RWPE2 (cell line): Measurements from ENCODE around the gene GRK5.

Source experiments
- ATAC-seq: fragments of 200-7000 bp; cut with Tn5 transposase; 3 replicates; pipeline ENCODE4 v1.9.1; 2021; ENCODE audit warnings: low read depth
- DNase-seq: peaks from one replicate; pipeline ENCODE4 v3.0.0-alpha.2; 2020; ENCODE audit warnings: low spot score
- H3K27ac ChIP-seq: fragments of 450-650 bp; 2 replicates; pipeline ENCODE4 v1.5.1; 2017; ENCODE audit warnings: mild to moderate bottlenecking; ENCODE audit not compliant: poor library complexity, severe bottlenecking
- H3K27me3 ChIP-seq: fragments of 250-450 bp; sonication (Bioruptor Pico); 2 replicates; pipeline ENCODE4 v1.5.1; 2021; ENCODE audit warnings: mild to moderate bottlenecking, moderate library complexity; ENCODE audit not compliant: insufficient read depth, poor library complexity, severe bottlenecking
- H3K36me3 ChIP-seq: fragments of 250-450 bp; sonication (Bioruptor Pico); 2 replicates; pipeline ENCODE4 v1.5.1; 2020; ENCODE audit warnings: low read depth, mild to moderate bottlenecking, moderate library complexity
- H3K4me1 ChIP-seq: fragments of 250-450 bp; sonication (Bioruptor Pico); 2 replicates; pipeline ENCODE4 v1.5.1; 2021; ENCODE audit warnings: mild to moderate bottlenecking, moderate library complexity; ENCODE audit not compliant: insufficient read depth, poor library complexity, severe bottlenecking
- H3K4me3 ChIP-seq: fragments of 250-450 bp; sonication (Bioruptor Pico); 2 replicates; pipeline ENCODE4 v1.5.1; 2021; ENCODE audit warnings: mild to moderate bottlenecking, moderate library complexity; ENCODE audit not compliant: severe bottlenecking
- H3K9me3 ChIP-seq: fragments of 250-450 bp; sonication (Bioruptor Pico); 2 replicates; pipeline ENCODE4 v1.5.1; 2021; ENCODE audit warnings: mild to moderate bottlenecking, moderate library complexity; ENCODE audit not compliant: severe bottlenecking
- TF ChIP-seq, protein P1 (sequence below): fragments of 450-650 bp; IDR thresholded peaks from one replicate; pipeline ENCODE4 v1.5.1; 2017; ENCODE audit warnings: mild to moderate bottlenecking, moderate library complexity; ENCODE audit not compliant: poor library complexity, severe bottlenecking

GRK5 gene

DNA sequence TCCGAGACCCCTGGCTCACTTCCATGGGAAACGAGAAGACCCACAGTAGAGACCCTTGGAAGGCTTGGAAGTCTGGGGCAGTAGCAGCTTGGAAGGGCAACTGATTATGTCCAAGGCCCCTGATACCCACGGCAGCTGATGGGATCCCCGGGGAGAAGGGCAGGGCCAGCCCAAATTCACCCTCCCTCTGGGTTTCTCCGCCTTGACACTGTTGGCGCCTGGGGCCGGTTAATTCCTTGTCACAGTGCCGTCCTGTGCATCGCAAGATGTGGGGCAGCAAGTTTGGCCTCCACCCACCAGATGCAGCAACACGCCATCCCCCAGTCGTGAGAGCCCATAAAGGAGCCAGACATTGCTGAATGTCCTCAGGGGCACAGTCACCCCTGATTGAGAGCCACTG lies 245.9 kb downstream of the GRK5 start:
- Histone ChIP-seq H3K27me3 (no peaks in the 10 kb centered on the region), H3K4me1 (no peaks in the 10 kb centered on the region), H3K27ac (no peak overlapping the region), H3K9me3 (no peaks in the 10 kb centered on the region), H3K36me3 (no peaks in the 10 kb centered on the region), H3K4me3 (no peak overlapping the region)
- DNase-seq (no peak), ATAC-seq (no peak)
- TF ChIP-seq, protein P1, sequence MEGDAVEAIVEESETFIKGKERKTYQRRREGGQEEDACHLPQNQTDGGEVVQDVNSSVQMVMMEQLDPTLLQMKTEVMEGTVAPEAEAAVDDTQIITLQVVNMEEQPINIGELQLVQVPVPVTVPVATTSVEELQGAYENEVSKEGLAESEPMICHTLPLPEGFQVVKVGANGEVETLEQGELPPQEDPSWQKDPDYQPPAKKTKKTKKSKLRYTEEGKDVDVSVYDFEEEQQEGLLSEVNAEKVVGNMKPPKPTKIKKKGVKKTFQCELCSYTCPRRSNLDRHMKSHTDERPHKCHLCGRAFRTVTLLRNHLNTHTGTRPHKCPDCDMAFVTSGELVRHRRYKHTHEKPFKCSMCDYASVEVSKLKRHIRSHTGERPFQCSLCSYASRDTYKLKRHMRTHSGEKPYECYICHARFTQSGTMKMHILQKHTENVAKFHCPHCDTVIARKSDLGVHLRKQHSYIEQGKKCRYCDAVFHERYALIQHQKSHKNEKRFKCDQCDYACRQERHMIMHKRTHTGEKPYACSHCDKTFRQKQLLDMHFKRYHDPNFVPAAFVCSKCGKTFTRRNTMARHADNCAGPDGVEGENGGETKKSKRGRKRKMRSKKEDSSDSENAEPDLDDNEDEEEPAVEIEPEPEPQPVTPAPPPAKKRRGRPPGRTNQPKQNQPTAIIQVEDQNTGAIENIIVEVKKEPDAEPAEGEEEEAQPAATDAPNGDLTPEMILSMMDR, result no peak

DNA sequence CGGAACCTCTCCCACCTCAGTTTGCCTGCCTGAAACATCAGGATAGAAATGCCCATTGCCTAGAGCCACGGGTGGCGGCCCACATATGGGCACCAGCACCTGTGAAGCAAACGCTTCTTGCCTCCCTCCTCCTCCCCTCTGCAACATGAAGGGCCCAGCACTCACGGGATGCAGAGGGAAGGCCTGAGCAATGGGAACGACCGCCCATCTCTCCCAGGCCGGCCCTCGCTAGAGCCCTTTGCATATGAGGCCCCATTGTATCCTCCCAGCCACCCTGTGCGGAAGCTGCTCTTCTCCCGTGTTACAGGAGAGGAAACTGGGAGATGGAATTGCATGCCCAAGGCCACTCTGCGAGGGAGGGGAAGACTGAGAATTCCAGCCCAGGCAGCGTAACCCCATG lies 246.9 kb downstream of the GRK5 start:
- Histone ChIP-seq H3K4me1 (no peaks in the 10 kb centered on the region), H3K9me3 (no peaks in the 10 kb centered on the region), H3K4me3 (no peak overlapping the region), H3K36me3 (no peaks in the 10 kb centered on the region), H3K27me3 (no peaks in the 10 kb centered on the region), H3K27ac (no peak overlapping the region)
- ATAC-seq (no peak), DNase-seq (no peak)
- TF ChIP-seq, protein P1, result no peak

DNA sequence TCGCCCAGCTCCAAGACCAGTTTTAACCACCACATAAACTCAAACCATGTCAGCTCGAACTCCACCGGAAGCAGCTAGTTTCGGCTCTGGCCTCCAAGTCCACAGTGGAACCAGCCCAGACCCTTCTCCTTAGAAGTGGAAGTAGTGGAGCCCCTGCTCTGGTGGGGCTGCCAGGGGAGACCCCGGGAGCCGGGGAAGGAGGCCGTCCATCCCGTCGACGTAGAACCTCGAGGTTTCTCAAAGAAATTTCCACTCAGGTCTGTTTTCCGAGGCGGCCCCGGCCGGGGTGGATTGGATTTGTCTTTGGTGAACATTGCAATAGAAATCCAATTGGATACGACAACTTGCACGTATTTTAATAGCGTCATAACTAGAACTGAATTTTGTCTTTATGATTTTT lies 247.6 kb downstream of the GRK5 start:
- Histone ChIP-seq H3K27me3 (no peaks in the 10 kb centered on the region), H3K36me3 (no peaks in the 10 kb centered on the region), H3K4me3 (no peak overlapping the region), H3K27ac (no peak overlapping the region), H3K4me1 (no peaks in the 10 kb centered on the region), H3K9me3 (no peaks in the 10 kb centered on the region)
- no peak for ATAC-seq
- no peak for DNase-seq
- TF ChIP-seq, protein P1, result no peak

DNA sequence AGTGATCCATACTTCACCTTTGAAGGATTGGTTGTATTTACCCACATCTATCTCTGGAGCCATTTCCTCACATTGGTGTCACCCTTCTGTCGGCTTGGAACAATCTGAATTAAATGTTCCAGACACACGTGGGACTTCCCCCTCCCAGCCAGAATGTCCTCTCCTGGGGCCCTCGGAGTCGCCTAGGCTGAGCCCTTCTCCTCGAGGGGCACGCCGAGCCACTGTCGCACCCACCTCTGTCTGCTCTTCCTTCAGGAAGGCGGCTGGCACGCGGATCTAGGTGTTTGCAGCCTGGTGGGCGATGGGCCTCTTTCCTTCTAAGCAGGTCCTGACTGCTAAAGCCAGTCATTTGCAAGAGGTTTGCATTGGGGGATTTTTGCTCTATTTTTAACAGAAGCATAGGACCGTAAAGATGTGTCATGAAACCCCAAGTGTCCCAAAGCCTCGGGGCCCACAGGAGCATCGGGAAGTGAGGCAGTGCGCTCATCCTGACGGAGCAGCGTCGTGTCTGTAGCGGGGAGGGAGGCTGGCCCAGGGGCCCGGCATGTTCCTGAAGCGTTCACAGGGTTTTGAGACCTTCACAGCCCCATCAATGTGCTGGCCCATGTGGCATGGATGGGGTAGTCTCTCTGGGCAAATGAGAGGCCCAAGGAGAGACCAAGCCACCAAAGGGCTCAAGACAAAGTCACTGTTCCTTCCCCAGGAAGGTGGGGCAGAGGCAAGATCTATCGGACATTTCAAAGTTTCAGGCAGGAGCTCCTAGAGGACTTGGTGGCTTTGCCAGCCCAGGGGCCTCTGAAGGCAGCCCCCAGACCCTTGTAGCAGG lies 248.5 kb downstream of the GRK5 start:
- TF ChIP-seq, protein P1, result no peak
- H3K36me3 ChIP-seq, result no peaks in the 10 kb centered on the region
- peaks cover 5% of the 10 kb centered on the region for H3K4me1 ChIP-seq
- no peak for DNase-seq
- no peak overlapping the region for H3K4me3 ChIP-seq
- ATAC-seq, result no peak
- no peaks in the 10 kb centered on the region for H3K9me3 ChIP-seq
- H3K27me3 ChIP-seq, result no peaks in the 10 kb centered on the region
- no peak overlapping the region for H3K27ac ChIP-seq

DNA sequence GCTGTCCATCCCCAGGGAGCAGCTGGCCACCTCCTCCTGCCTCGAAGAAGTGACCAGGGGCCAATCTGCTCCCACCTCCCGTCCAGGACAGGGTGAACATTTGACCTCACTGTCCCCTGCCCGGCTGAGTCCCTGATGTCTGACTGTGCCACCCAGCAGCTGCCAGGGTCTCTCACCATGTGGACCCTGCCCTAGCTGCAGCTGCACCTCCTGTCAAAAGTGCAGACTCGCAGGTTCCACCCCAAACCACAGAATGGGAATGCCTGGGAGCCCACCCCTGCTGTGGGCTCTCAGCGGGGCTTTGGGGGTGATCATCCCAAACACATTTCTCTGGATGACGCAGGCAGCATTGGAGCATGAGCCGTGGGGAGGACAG lies 249.1 kb downstream of the GRK5 start:
- Histone ChIP-seq H3K27ac (no peak overlapping the region), H3K4me3 (no peak overlapping the region), H3K27me3 (no peaks in the 10 kb centered on the region), H3K36me3 (no peaks in the 10 kb centered on the region), H3K9me3 (no peaks in the 10 kb centered on the region), H3K4me1 (peaks cover 11% of the 10 kb centered on the region)
- DNase-seq (no peak), ATAC-seq (no peak)
- TF ChIP-seq, protein P1, result no peak
